Lung (tissue), 12 donors: ENCODE measurements around the gene SRSF6. TPM values are rescaled to one million over a fixed set of nuclear protein-coding genes. Genes with fewer than 3 reads are reported as not detected.

ENCODE experiments used
- ATAC-seq: fragments of 200-7000 bp; cut with Tn5 transposase; one replicate; pipeline ENCODE4 v1.9.1; 2020; ENCODE audit warnings: moderate number of reproducible peaks; ENCODE audit not compliant: insufficient read depth, low FRiP score
- DNase-seq, 3 donors: peaks; one replicate each; pipeline ENCODE4 v3.0.0-alpha.2; 2013 to 2017
- H3K27ac ChIP-seq, 2 donors: one replicate each; pipeline ENCODE4 v1.5.1; 2013; ENCODE audit warnings: mild to moderate bottlenecking in 2 of 2, moderate library complexity in 2 of 2, control low read depth in 1 of 2, inconsistent platforms in 1 of 2, low read depth in 1 of 2, low read length in 1 of 2
- H3K27me3 ChIP-seq, 3 donors: one replicate each; pipeline ENCODE4 v1.5.1; 2013; ENCODE audit warnings: low read length in 2 of 3; ENCODE audit not compliant: control insufficient read depth in 3 of 3, insufficient read depth in 3 of 3
- H3K36me3 ChIP-seq, 4 donors: one replicate each; pipeline ENCODE4 v1.5.1; 2013; ENCODE audit warnings: low read length in 4 of 4, mild to moderate bottlenecking in 1 of 4, moderate library complexity in 1 of 4; ENCODE audit not compliant: control insufficient read depth in 4 of 4, insufficient read depth in 4 of 4
- H3K4me1 ChIP-seq, 5 donors: one replicate each; pipeline ENCODE4 v1.5.1; 2013; ENCODE audit warnings: low read length in 5 of 5, mild to moderate bottlenecking in 2 of 5, moderate library complexity in 1 of 5; ENCODE audit not compliant: control insufficient read depth in 5 of 5, insufficient read depth in 5 of 5
- H3K4me3 ChIP-seq: one replicate; pipeline ENCODE4 v1.5.1; 2013; ENCODE audit warnings: mild to moderate bottlenecking, control low read depth, moderate library complexity
- H3K9ac ChIP-seq, 2 donors: one replicate each; pipeline ENCODE4 v1.5.1; 2013; ENCODE audit warnings: low read length in 2 of 2, control low read depth in 1 of 2; ENCODE audit not compliant: insufficient read depth in 1 of 2
- H3K9me3 ChIP-seq, 4 donors: one replicate each; pipeline ENCODE4 v1.5.1; 2013; ENCODE audit warnings: low read length in 3 of 4, mild to moderate bottlenecking in 1 of 4, moderate library complexity in 1 of 4; ENCODE audit not compliant: control insufficient read depth in 4 of 4, insufficient read depth in 3 of 4
- WGBS, 2 donors: extraction: QIAGEN DNeasy Blood & Tissue Kit; methylation state at CpG; one replicate each; pipeline ENCODE4 v1.1.7; 2013; 5-methylcytosine and 5-hydroxymethylcytosine counted together
- polyA plus RNA-seq, 2 donors: library from polyadenylated mRNA; stranded (reverse); fragments of 200-250 nt; gene quantifications; one replicate each; pipeline ENCODE4 v1.2.1, GENCODE V29; 2013
- total RNA-seq, 2 donors: library from RNA; depleted of rRNA in 1 of 2; stranded (reverse); fragments of >200 nt in 1 of 2; gene quantifications; one replicate each; pipeline ENCODE4 v1.2.1, GENCODE V29; 2014 to 2021
- TF ChIP-seq, protein P1 (sequence below): IDR thresholded peaks from 2 replicates; pipeline ENCODE4 v1.5.1; 2012; ENCODE audit warnings: mild to moderate bottlenecking; ENCODE audit errors: control extremely low read depth, extremely low read depth
- donor health status: control.
- donor health status: control.
- donor health status: Bipolar disorder and iron deficiency.
- donor health status: healthy.
- donor health status: DM: yes; HTN: yes; CAD: no.

The SRSF6 gene
- total and polyA plus RNA-seq, 4 donors: 61.9 to 102 (median 94.5) TPM

DNA sequence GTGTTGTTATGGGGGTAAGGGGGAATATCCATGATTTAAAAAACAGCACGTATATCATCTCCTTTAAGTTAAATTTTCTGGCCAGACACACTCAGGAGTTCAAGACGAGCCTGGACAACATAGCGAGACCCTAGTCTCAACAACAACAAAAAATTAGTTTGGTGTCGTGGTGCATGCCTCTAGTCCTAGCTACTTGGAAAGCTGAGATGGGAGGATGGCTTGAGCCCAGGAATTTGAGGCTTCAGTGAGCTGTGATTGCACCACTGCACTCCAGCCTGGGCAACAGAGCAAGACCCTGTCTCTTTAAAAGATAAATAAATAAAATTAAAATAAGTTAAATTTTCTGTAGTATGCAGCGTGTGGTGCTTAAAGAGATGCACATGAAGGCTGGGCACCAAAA, 31.5 kb upstream of the SRSF6 start:
- Histone ChIP-seq H3K9me3 (peaks cover 0 to 3% (median 0%) of the 10 kb centered on the region in 4 donors), H3K9ac (no peak overlapping the region), H3K36me3 (no peaks in the 10 kb centered on the region), H3K4me3 (no peak overlapping the region), H3K27ac (no peak overlapping the region), H3K4me1 (no peaks in the 10 kb centered on the region), H3K27me3 (peaks cover 0 to 8% (median 0%) of the 10 kb centered on the region in 3 donors)
- TF ChIP-seq, protein P1, sequence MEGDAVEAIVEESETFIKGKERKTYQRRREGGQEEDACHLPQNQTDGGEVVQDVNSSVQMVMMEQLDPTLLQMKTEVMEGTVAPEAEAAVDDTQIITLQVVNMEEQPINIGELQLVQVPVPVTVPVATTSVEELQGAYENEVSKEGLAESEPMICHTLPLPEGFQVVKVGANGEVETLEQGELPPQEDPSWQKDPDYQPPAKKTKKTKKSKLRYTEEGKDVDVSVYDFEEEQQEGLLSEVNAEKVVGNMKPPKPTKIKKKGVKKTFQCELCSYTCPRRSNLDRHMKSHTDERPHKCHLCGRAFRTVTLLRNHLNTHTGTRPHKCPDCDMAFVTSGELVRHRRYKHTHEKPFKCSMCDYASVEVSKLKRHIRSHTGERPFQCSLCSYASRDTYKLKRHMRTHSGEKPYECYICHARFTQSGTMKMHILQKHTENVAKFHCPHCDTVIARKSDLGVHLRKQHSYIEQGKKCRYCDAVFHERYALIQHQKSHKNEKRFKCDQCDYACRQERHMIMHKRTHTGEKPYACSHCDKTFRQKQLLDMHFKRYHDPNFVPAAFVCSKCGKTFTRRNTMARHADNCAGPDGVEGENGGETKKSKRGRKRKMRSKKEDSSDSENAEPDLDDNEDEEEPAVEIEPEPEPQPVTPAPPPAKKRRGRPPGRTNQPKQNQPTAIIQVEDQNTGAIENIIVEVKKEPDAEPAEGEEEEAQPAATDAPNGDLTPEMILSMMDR: no peak
- ATAC-seq (no peak), DNase-seq (no peak)
- 83 to 89% methylated on average over 5 of the region's 5 CpGs for WGBS, 2 donors

DNA sequence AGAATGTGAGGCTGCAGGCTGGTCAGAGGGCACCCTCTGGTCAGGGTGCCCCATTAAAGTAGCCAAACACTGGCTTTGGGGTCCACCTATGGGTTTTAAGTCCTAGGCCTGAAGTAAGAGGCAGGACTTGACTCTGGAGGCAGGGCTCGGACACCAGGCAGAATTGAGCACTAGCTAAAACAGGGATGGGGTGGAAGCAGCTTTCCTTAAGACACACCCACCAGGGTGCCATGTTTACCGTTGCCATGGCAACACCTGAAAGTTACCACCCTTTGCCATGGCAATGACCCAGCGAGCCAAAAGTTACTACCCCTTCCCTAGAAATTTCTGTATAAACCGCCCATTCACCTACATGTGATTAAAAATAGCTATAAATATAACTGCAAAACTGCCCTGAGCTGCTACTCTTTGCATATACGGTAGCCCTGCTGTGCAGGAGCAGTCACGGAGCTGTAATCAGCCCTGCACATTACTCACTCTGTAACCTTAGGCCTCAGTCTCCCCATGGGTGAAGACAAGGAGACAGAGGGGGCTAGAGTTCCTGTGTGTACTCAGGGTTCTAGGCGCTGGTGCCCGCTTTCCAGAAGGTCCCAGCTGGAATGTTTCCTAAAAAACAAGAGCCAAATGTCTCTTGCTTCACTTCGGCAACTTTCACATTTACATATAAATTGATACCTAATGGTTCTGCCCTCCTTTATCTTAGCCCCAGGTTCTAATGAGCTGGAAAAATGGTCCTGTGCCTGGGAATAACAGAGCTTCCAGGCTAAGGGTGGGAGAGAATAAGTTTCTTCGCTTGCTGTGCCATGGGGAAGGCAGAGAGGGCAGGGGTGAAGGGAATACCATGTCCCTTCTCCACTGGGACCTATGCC, 27.2 kb upstream of the SRSF6 start:
- H3K36me3 ChIP-seq: no peaks in the 10 kb centered on the region
- no peak overlapping the region for H3K9ac ChIP-seq
- no peak overlapping the region for H3K27ac ChIP-seq
- no peaks in the 10 kb centered on the region for H3K4me1 ChIP-seq
- no peak for ATAC-seq
- TF ChIP-seq, protein P1: no peak
- H3K4me3 ChIP-seq: no peak overlapping the region
- no peak for DNase-seq
- WGBS, 2 donors: 68 to 69% methylated on average over 10 of the region's 10 CpGs
- peaks cover 0 to 8% (median 0%) of the 10 kb centered on the region in 3 donors for H3K27me3 ChIP-seq
- H3K9me3 ChIP-seq: no peaks in the 10 kb centered on the region

DNA sequence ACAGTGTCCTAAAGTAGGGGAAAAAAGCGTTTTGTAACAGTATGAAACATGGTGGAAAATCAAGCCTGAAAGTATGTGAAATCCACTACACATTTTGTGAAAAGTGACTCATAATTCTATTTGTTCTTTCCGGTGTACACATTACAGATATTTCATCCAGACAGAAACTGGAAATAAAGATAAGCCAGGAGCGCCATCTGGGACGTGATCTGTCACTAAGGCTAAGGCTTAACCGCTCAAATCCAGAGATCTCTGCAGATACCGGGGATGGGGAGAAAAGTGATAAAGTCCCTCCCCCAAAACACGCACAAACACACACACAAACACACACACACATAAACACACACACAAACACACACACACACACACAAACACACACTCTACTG, 26.6 kb upstream of the SRSF6 start:
- Histone ChIP-seq H3K27me3 (peaks cover 0 to 5% (median 0%) of the 10 kb centered on the region in 3 donors), H3K9me3 (no peaks in the 10 kb centered on the region), H3K4me3 (no peak overlapping the region), H3K36me3 (no peaks in the 10 kb centered on the region), H3K4me1 (no peaks in the 10 kb centered on the region), H3K27ac (no peak overlapping the region), H3K9ac (no peak overlapping the region)
- TF ChIP-seq, protein P1: no peak
- no peak for DNase-seq
- ATAC-seq: no peak
- WGBS, 2 donors: 78 to 79% methylated on average over 7 of the region's 7 CpGs
